SK-N-SH treated with all-trans-retinoic acid at 6 μM for 48 hours (cell line): Measurements from ENCODE around the gene AREL1.

Experiments
- ATAC-seq: fragments of 200-7000 bp; cut with Tn5 transposase; 3 replicates; pipeline ENCODE4 v1.9.1; 2020; ENCODE audit warnings: mild to moderate bottlenecking, moderate library complexity
- ARNTL ChIP-seq: fragments of 450-650 bp; formaldehyde crosslinking; IDR thresholded peaks from 2 replicates; pipeline ENCODE4 v1.5.0; 2020; ENCODE audit warnings: low read depth, mild to moderate bottlenecking, moderate library complexity, borderline replicate concordance
- BACH2 ChIP-seq: fragments of 250-450 bp; sonication (Bioruptor Pico); IDR thresholded peaks from 2 replicates; pipeline ENCODE4 v1.9.0; 2021; ENCODE audit warnings: mild to moderate bottlenecking, borderline replicate concordance
- CSDC2 ChIP-seq: fragments of 250-450 bp; sonication (Bioruptor Pico); IDR thresholded peaks from 2 replicates; pipeline ENCODE4 v1.5.0; 2020; ENCODE audit warnings: mild to moderate bottlenecking, moderate library complexity
- ESRRG ChIP-seq: fragments of 250-450 bp; sonication (Bioruptor Pico); IDR thresholded peaks from 2 replicates; pipeline ENCODE4 v1.6.1; 2021; ENCODE audit warnings: mild to moderate bottlenecking
- GLIS3 ChIP-seq: fragments of 250-450 bp; sonication (Bioruptor Pico); IDR thresholded peaks from 2 replicates; pipeline ENCODE4 v1.5.0; 2020; ENCODE audit warnings: mild to moderate bottlenecking, moderate library complexity
- ISL1 ChIP-seq: fragments of 250-450 bp; sonication (Bioruptor Pico); IDR thresholded peaks from 2 replicates; pipeline ENCODE4 v2.1.2; 2022; ENCODE audit warnings: mild to moderate bottlenecking, moderate library complexity
- OSR1 ChIP-seq: fragments of 250-450 bp; sonication (Bioruptor Pico); IDR thresholded peaks from 2 replicates; pipeline ENCODE4 v1.8.0; 2022; ENCODE audit warnings: moderate library complexity, mild to moderate bottlenecking, inconsistent platforms
- PPARA ChIP-seq: fragments of 250-450 bp; sonication (Bioruptor Pico); IDR thresholded peaks from 2 replicates; pipeline ENCODE4 v1.5.0; 2020; ENCODE audit warnings: mild to moderate bottlenecking, borderline replicate concordance
- TCF4 ChIP-seq: fragments of 250-450 bp; sonication (Bioruptor Pico); IDR thresholded peaks from 2 replicates; pipeline ENCODE4 v1.8.0; 2021; ENCODE audit warnings: mild to moderate bottlenecking, moderate library complexity, borderline replicate concordance
- TOX ChIP-seq: fragments of 250-450 bp; sonication (Bioruptor Pico); IDR thresholded peaks from 2 replicates; pipeline ENCODE4 v1.8.0; 2021; ENCODE audit warnings: mild to moderate bottlenecking, moderate library complexity, borderline replicate concordance
- ZC3H10 ChIP-seq: fragments of 250-450 bp; sonication (Bioruptor Pico); IDR thresholded peaks from 2 replicates; pipeline ENCODE4 v1.5.1; 2021; ENCODE audit warnings: mild to moderate bottlenecking, moderate library complexity
- ZFP3 ChIP-seq: fragments of 250-450 bp; sonication (Bioruptor Pico); IDR thresholded peaks from 2 replicates; pipeline ENCODE4 v1.5.0; 2020; ENCODE audit warnings: mild to moderate bottlenecking, moderate library complexity
- ZFP30 ChIP-seq: fragments of 450-650 bp; formaldehyde crosslinking; IDR thresholded peaks from 2 replicates; pipeline ENCODE4 v1.5.0; 2022; ENCODE audit warnings: mild to moderate bottlenecking, moderate library complexity
- ZNF565 ChIP-seq: fragments of 450-650 bp; formaldehyde crosslinking; conservative IDR thresholded peaks from 2 replicates; pipeline ENCODE4 v1.5.0; 2020; ENCODE audit warnings: low read depth, mild to moderate bottlenecking, moderate library complexity
- ZNF70 ChIP-seq: fragments of 450-650 bp; formaldehyde crosslinking; IDR thresholded peaks from 2 replicates; pipeline ENCODE4 v1.5.0; 2020; ENCODE audit warnings: mild to moderate bottlenecking, moderate library complexity
- ZNF8 ChIP-seq: fragments of 450-650 bp; formaldehyde crosslinking; IDR thresholded peaks from 2 replicates; pipeline ENCODE4 v1.5.0; 2020; ENCODE audit warnings: mild to moderate bottlenecking, moderate library complexity
- TF ChIP-seq, protein P1 (sequence below): fragments of 250-450 bp; sonication (Bioruptor Pico); IDR thresholded peaks from 2 replicates; pipeline ENCODE4 v1.8.0; 2020; ENCODE audit warnings: mild to moderate bottlenecking, moderate library complexity, borderline replicate concordance
- TF ChIP-seq, protein P2 (sequence below): fragments of 250-450 bp; sonication (Bioruptor Pico); IDR thresholded peaks from 2 replicates; pipeline ENCODE4 v1.5.1; 2021; ENCODE audit warnings: mild to moderate bottlenecking, moderate library complexity
- TF ChIP-seq, protein P3 (sequence below): fragments of 250-450 bp; sonication (Bioruptor Pico); IDR thresholded peaks from 2 replicates; pipeline ENCODE4 v1.8.0; 2021; ENCODE audit warnings: low read depth, mild to moderate bottlenecking, moderate library complexity, borderline replicate concordance
- TF ChIP-seq, protein P4 (sequence below): fragments of 250-450 bp; sonication (Bioruptor Pico); IDR thresholded peaks from 2 replicates; pipeline ENCODE4 v1.5.0; 2020; ENCODE audit warnings: mild to moderate bottlenecking, moderate library complexity
- TF ChIP-seq, protein P5 (sequence below): fragments of 250-450 bp; sonication (Bioruptor Pico); IDR thresholded peaks from 2 replicates; pipeline ENCODE4 v1.5.1; 2020; ENCODE audit warnings: low read depth, mild to moderate bottlenecking, moderate library complexity

The AREL1 gene

DNA sequence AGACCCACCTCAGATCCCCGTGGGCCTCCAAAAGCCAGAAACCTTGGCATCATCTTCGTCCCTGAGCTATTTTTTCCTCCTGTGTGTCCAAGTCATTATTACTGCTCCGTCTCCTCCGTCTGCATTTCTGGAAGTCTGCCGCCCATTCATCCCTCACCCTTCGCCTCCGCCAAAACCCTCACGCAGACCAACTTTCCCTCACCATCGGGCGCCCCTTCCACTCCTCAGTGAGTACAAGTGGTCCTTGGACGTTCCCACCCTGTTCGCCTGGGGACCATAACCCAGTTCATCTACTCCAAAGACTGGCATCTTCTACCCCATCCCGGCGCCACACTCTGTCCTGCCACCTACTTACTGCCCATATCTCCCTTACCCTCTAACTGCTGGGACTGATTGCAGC lies 97.1 kb downstream of the AREL1 start:
- no peak for TF ChIP-seq ZNF8
- no peak for TF ChIP-seq ZFP3 (CRISPR knock-in tag)
- no peak for TF ChIP-seq ZFP30 (CRISPR knock-in tag)
- TF ChIP-seq PPARA: no peak
- no peak for TF ChIP-seq GLIS3 (CRISPR knock-in tag)
- TF ChIP-seq ISL1: no peak
- no peak for TF ChIP-seq CSDC2 (CRISPR knock-in tag)
- TF ChIP-seq ZNF70: no peak
- no peak for TF ChIP-seq ZNF565 (CRISPR knock-in tag)
- TF ChIP-seq, protein P1, sequence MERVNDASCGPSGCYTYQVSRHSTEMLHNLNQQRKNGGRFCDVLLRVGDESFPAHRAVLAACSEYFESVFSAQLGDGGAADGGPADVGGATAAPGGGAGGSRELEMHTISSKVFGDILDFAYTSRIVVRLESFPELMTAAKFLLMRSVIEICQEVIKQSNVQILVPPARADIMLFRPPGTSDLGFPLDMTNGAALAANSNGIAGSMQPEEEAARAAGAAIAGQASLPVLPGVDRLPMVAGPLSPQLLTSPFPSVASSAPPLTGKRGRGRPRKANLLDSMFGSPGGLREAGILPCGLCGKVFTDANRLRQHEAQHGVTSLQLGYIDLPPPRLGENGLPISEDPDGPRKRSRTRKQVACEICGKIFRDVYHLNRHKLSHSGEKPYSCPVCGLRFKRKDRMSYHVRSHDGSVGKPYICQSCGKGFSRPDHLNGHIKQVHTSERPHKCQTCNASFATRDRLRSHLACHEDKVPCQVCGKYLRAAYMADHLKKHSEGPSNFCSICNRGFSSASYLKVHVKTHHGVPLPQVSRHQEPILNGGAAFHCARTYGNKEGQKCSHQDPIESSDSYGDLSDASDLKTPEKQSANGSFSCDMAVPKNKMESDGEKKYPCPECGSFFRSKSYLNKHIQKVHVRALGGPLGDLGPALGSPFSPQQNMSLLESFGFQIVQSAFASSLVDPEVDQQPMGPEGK (CRISPR knock-in tag): no peak
- TF ChIP-seq, protein P2, sequence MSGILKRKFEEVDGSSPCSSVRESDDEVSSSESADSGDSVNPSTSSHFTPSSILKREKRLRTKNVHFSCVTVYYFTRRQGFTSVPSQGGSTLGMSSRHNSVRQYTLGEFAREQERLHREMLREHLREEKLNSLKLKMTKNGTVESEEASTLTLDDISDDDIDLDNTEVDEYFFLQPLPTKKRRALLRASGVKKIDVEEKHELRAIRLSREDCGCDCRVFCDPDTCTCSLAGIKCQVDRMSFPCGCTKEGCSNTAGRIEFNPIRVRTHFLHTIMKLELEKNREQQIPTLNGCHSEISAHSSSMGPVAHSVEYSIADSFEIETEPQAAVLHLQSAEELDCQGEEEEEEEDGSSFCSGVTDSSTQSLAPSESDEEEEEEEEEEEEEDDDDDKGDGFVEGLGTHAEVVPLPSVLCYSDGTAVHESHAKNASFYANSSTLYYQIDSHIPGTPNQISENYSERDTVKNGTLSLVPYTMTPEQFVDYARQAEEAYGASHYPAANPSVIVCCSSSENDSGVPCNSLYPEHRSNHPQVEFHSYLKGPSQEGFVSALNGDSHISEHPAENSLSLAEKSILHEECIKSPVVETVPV (CRISPR knock-in tag): no peak
- TF ChIP-seq, protein P3, sequence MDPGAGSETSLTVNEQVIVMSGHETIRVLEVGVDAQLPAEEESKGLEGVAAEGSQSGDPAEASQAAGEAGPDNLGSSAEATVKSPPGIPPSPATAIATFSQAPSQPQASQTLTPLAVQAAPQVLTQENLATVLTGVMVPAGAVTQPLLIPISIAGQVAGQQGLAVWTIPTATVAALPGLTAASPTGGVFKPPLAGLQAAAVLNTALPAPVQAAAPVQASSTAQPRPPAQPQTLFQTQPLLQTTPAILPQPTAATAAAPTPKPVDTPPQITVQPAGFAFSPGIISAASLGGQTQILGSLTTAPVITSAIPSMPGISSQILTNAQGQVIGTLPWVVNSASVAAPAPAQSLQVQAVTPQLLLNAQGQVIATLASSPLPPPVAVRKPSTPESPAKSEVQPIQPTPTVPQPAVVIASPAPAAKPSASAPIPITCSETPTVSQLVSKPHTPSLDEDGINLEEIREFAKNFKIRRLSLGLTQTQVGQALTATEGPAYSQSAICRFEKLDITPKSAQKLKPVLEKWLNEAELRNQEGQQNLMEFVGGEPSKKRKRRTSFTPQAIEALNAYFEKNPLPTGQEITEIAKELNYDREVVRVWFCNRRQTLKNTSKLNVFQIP: no peak
- TF ChIP-seq, protein P4, sequence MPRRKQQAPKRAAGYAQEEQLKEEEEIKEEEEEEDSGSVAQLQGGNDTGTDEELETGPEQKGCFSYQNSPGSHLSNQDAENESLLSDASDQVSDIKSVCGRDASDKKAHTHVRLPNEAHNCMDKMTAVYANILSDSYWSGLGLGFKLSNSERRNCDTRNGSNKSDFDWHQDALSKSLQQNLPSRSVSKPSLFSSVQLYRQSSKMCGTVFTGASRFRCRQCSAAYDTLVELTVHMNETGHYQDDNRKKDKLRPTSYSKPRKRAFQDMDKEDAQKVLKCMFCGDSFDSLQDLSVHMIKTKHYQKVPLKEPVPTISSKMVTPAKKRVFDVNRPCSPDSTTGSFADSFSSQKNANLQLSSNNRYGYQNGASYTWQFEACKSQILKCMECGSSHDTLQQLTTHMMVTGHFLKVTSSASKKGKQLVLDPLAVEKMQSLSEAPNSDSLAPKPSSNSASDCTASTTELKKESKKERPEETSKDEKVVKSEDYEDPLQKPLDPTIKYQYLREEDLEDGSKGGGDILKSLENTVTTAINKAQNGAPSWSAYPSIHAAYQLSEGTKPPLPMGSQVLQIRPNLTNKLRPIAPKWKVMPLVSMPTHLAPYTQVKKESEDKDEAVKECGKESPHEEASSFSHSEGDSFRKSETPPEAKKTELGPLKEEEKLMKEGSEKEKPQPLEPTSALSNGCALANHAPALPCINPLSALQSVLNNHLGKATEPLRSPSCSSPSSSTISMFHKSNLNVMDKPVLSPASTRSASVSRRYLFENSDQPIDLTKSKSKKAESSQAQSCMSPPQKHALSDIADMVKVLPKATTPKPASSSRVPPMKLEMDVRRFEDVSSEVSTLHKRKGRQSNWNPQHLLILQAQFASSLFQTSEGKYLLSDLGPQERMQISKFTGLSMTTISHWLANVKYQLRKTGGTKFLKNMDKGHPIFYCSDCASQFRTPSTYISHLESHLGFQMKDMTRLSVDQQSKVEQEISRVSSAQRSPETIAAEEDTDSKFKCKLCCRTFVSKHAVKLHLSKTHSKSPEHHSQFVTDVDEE (CRISPR knock-in tag): no peak
- TF ChIP-seq, protein P5, sequence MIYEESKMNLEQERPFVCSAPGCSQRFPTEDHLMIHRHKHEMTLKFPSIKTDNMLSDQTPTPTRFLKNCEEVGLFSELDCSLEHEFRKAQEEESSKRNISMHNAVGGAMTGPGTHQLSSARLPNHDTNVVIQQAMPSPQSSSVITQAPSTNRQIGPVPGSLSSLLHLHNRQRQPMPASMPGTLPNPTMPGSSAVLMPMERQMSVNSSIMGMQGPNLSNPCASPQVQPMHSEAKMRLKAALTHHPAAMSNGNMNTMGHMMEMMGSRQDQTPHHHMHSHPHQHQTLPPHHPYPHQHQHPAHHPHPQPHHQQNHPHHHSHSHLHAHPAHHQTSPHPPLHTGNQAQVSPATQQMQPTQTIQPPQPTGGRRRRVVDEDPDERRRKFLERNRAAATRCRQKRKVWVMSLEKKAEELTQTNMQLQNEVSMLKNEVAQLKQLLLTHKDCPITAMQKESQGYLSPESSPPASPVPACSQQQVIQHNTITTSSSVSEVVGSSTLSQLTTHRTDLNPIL: no peak
- TF ChIP-seq ZC3H10 (CRISPR knock-in tag): no peak
- no peak for TF ChIP-seq BACH2
- no peak for ATAC-seq

DNA sequence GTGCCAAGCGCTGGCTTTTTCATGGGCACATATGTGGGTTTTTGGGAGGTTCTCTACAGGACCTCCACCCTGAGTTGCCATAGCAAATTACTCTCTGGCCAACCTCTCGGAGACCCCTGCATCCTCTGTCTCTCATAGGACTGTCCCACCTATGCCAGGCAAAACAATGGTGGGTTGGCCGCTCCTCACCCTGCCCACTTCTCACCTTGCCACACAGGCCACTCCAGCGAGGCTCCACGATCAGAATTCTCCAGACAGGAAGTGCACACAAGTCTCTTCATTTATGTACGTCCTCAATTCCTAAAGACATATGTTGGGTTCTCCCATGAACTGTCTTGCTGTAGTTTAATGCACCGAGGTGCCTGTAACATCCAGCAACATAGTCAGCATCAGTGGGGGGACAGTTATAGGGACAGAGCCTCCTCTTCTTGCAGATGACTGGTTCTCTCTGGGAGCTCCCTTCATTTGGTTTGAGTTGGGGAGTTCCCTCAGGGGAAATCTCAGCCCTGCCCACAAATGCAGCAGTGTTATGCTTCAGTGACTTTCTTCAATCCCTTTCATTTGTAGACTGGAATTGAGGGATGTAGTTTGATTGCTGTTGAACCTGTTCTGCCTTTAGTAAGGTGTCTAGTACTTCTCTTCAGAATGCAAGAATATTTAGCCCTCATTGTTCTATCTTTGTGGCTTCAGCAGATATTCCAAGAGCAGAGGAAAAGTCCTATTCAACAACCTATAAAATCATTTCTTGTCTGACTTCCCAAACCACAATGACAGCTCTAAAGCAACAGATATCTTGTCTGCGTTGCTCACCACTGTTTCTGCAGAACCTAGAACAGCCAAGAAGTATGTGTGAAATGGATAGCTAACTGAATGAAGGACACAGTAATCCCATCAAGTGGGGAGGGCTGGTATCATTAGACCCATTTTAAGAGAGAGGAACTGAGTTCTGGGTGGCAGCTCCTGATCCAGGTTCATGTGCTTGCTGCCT lies 98.1 kb downstream of the AREL1 start:
- no peak for TF ChIP-seq ARNTL
- TF ChIP-seq TCF4 (CRISPR knock-in tag): no peak
- no peak for TF ChIP-seq TOX
- TF ChIP-seq ESRRG: no peak
- TF ChIP-seq, protein P3: no peak
- TF ChIP-seq BACH2: no peak
- no peak for TF ChIP-seq ZC3H10 (CRISPR knock-in tag)
- TF ChIP-seq, protein P2 (CRISPR knock-in tag): no peak
- no peak for TF ChIP-seq ZNF70
- TF ChIP-seq CSDC2 (CRISPR knock-in tag): no peak
- no peak for TF ChIP-seq ISL1
- no peak for TF ChIP-seq OSR1 (CRISPR knock-in tag)
- TF ChIP-seq ZNF8: no peak
- no peak for TF ChIP-seq GLIS3 (CRISPR knock-in tag)
- TF ChIP-seq ZFP30 (CRISPR knock-in tag): no peak
- TF ChIP-seq, protein P1 (CRISPR knock-in tag): no peak
- ATAC-seq: no peak
